GM12872 (cell line): ENCODE results near the gene IGSF21.

Experiments
- TF ChIP-seq, protein P1 (sequence below): IDR thresholded peaks from 3 replicates; pipeline ENCODE4 v1.5.1; 2011; ENCODE audit warnings: low read depth, mild to moderate bottlenecking, low read length, moderate library complexity; ENCODE audit not compliant: insufficient read depth

The IGSF21 gene

DNA sequence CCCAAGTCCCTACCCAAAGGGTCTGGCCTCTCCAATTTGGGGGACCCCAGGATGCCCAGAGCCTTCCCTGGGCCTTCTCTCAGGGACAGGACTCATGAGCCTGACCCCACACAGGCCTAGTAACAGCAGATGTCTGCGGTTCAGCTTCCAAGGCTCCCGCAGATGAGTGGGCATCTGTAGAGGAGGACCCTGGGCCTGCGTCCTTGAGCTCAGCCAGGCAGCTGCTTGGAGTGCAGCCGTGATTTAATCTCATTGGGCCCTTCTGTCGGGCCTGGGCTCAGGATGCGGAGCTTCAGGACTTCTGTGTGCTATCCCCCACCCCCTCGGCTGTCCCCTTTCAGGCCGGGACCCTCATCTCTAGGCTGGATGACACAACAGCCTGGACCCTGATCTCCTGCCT lies 35.4 kb downstream of the IGSF21 start:
- TF ChIP-seq, protein P1, sequence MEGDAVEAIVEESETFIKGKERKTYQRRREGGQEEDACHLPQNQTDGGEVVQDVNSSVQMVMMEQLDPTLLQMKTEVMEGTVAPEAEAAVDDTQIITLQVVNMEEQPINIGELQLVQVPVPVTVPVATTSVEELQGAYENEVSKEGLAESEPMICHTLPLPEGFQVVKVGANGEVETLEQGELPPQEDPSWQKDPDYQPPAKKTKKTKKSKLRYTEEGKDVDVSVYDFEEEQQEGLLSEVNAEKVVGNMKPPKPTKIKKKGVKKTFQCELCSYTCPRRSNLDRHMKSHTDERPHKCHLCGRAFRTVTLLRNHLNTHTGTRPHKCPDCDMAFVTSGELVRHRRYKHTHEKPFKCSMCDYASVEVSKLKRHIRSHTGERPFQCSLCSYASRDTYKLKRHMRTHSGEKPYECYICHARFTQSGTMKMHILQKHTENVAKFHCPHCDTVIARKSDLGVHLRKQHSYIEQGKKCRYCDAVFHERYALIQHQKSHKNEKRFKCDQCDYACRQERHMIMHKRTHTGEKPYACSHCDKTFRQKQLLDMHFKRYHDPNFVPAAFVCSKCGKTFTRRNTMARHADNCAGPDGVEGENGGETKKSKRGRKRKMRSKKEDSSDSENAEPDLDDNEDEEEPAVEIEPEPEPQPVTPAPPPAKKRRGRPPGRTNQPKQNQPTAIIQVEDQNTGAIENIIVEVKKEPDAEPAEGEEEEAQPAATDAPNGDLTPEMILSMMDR, result no peak

DNA sequence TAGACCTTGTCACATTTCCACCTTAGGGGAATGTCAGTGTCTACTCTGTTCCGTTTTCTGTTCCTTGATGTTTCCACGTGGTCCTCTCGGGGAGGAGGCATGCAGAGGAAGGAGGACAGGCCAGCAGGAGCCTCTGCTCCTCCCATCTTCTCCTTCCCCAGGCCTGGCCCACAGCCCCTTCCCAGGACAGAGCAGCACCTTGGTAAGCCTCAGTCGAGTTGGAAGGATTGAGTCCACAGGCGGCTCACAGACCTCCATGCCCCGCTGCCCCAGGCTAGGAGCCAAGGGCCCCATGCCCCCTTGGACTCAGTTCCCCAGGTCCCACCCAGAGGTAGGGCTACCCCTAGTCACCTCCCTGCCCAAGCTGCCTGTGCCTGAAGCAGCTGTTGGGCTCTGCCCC lies 36.5 kb downstream of the IGSF21 start:
- TF ChIP-seq, protein P1, result no peak

DNA sequence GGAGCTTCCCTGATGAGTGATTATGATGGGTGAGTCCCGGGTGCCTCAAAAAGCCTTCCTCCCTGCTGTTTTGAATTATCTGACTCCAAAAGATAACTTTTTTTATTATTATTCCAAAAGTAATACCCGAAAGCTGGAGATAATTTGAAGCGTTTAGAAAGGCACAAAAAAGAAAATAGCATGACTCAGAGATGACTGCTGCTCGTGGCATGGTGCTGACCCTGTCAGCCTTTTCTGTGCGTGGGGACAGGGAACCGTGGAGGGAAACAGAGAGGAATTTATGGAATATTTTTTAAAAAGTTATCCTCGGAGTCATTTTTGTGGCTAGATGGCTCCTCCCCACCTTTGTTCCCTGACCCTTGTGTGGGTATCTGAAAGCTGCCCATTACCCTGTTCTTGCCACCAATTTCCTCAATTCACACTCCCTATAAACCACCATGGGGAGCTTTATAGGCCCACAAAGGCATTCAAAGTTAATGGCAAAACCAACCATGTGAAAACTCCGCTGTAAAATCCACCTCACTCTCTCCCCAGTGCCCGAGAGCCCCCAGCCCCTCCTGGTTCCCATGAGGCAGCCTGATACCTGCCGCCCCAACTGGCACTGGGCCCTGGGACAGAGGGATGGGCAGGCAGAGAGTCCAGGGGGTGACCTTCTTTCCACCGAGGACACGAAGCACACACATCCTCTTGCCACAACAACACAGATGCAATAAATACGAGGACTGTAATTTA lies 37.5 kb downstream of the IGSF21 start:
- TF ChIP-seq, protein P1, result no peak

DNA sequence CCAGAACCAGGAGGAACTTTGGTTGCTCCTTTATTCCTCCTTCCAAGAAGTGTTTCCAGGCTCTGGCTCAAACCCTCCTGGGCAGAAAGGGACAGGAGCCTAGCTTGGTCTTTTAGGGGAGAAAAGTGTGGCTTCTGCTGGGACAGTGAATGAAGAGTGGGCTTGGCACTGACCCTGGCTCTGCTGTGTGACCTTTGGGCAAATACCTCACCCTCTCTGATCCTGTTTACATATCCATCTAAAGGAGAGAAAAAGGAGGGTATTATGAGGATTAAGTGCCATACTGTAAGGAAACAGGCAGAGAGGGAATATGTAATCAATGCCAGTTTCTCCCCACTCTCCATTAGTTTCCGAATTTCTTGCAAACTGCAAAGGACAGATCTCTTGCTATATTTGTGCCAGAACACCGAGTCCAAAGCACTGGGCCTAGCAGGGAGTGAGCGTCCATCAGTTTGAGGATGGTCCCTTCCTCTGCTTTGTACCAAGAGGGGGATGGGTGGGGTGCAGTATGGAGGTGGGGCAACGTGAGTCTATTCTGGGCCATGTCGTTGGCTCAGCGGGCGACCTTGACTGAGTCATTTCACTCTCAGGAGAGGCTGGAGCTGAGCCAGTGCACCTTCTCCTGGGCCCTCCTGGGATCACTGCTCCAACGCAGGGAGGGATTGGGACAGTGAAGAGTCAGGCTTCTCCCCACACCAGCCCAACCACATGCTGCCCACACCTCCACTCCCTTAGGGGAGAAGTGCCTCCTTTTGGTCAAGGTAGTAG lies 38.4 kb downstream of the IGSF21 start:
- TF ChIP-seq, protein P1, result no peak

DNA sequence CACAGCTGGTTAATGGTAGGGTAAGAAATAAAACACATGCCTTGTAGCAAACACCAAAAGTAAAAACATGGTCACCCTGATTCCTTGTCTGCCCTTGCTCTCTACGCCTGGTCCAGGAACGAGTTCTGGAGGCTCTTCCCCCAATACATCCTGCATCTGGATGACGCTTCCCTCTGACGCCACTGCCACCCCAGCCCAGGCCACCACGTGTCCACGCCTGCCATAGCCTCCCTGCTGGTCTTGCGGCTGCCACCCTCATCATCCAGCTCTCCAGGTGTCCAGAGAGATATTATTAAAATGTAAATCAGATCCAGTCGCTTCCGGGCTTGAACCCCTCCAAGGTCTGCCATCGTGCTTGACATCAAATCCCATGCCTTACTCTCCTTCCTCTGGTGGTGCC lies 39.3 kb downstream of the IGSF21 start:
- TF ChIP-seq, protein P1, result no peak

DNA sequence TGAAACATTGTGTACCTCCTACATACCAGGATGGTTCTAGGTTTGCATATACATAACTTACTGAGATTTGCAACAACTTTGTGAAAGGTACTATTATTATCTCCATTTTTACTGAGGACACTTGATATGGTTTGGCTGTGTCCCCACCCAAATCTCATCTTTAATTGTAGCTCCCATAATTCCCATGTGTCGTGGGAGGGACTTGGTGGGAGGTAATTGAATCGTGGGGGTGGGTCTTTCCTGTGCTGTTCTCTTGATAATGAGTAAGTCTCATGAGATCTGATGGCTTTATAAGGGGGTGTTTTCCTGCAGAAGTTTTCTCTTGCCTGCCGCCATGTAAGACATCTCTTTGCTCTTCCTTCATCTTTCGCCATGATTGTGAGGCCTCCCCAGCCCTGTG lies 40.1 kb downstream of the IGSF21 start:
- TF ChIP-seq, protein P1, result no peak

DNA sequence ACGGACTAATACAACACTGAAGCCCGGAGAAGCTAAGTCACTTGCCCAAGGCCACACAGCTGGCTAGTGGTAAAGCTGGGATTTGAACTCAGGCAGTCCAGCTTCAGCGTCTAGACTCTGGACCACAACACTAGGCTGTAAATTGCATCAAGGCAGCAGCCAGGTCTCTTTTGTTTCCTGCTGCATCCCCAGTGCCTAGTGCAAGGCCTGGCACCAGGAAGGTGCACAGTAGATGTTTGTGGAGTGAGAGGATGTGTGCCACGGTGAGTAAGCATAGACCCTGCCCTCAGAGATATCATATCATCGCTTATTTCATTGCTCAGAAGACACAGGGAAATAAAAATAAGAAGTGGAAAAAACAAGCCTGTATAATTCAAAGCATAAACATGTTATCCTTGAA lies 40.9 kb downstream of the IGSF21 start:
- TF ChIP-seq, protein P1, result no peak
